ENCODE results near the gene FAM187B.

FAM187B gene

GRCh38 chr19:35216833-35217648 lies 11.5 kb downstream of the FAM187B start:
- no peak for ATAC-seq
- TF ChIP-seq, protein P1, sequence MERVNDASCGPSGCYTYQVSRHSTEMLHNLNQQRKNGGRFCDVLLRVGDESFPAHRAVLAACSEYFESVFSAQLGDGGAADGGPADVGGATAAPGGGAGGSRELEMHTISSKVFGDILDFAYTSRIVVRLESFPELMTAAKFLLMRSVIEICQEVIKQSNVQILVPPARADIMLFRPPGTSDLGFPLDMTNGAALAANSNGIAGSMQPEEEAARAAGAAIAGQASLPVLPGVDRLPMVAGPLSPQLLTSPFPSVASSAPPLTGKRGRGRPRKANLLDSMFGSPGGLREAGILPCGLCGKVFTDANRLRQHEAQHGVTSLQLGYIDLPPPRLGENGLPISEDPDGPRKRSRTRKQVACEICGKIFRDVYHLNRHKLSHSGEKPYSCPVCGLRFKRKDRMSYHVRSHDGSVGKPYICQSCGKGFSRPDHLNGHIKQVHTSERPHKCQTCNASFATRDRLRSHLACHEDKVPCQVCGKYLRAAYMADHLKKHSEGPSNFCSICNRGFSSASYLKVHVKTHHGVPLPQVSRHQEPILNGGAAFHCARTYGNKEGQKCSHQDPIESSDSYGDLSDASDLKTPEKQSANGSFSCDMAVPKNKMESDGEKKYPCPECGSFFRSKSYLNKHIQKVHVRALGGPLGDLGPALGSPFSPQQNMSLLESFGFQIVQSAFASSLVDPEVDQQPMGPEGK (CRISPR knock-in tag; IDR thresholded peaks at IDR 0.05; ENCODE audit: borderline replicate concordance): no peak
- TF ChIP-seq ARNTL (CRISPR knock-in tag; IDR thresholded peaks at IDR 0.05; ENCODE audit: borderline replicate concordance, low read depth): no peak
- TF ChIP-seq TCF4 (CRISPR knock-in tag; IDR thresholded peaks at IDR 0.05; ENCODE audit: borderline replicate concordance): no peak
- TF ChIP-seq RARB (CRISPR knock-in tag; IDR thresholded peaks at IDR 0.05): no peak
- TF ChIP-seq, protein P2, sequence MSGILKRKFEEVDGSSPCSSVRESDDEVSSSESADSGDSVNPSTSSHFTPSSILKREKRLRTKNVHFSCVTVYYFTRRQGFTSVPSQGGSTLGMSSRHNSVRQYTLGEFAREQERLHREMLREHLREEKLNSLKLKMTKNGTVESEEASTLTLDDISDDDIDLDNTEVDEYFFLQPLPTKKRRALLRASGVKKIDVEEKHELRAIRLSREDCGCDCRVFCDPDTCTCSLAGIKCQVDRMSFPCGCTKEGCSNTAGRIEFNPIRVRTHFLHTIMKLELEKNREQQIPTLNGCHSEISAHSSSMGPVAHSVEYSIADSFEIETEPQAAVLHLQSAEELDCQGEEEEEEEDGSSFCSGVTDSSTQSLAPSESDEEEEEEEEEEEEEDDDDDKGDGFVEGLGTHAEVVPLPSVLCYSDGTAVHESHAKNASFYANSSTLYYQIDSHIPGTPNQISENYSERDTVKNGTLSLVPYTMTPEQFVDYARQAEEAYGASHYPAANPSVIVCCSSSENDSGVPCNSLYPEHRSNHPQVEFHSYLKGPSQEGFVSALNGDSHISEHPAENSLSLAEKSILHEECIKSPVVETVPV (CRISPR knock-in tag; IDR thresholded peaks at IDR 0.05): no peak
- no peak for TF ChIP-seq ZNF565 (CRISPR knock-in tag; conservative IDR thresholded peaks at IDR 0.05; ENCODE audit: low read depth)
- TF ChIP-seq TOX (CRISPR knock-in tag; IDR thresholded peaks at IDR 0.05; ENCODE audit: borderline replicate concordance): no peak
- TF ChIP-seq PPARA (CRISPR knock-in tag; IDR thresholded peaks at IDR 0.05; ENCODE audit: borderline replicate concordance): no peak
- no peak for TF ChIP-seq OSR1 (CRISPR knock-in tag; IDR thresholded peaks at IDR 0.05)
- no peak for TF ChIP-seq ZNF70 (CRISPR knock-in tag; IDR thresholded peaks at IDR 0.05)
- no peak for TF ChIP-seq CSDC2 (CRISPR knock-in tag; IDR thresholded peaks at IDR 0.05)
- no peak for TF ChIP-seq ZNF8 (CRISPR knock-in tag; IDR thresholded peaks at IDR 0.05)
- TF ChIP-seq TSHZ2 (CRISPR knock-in tag; IDR thresholded peaks at IDR 0.05): no peak
- TF ChIP-seq ZC3H10 (CRISPR knock-in tag; IDR thresholded peaks at IDR 0.05): no peak
- no peak for TF ChIP-seq ESRRG (CRISPR knock-in tag; IDR thresholded peaks at IDR 0.05)
- no peak for TF ChIP-seq ISL1 (CRISPR knock-in tag; IDR thresholded peaks at IDR 0.05)
- no peak for TF ChIP-seq ZFP30 (CRISPR knock-in tag; IDR thresholded peaks at IDR 0.05)
- TF ChIP-seq GLIS3 (CRISPR knock-in tag; IDR thresholded peaks at IDR 0.05): no peak
- TF ChIP-seq, protein P3, sequence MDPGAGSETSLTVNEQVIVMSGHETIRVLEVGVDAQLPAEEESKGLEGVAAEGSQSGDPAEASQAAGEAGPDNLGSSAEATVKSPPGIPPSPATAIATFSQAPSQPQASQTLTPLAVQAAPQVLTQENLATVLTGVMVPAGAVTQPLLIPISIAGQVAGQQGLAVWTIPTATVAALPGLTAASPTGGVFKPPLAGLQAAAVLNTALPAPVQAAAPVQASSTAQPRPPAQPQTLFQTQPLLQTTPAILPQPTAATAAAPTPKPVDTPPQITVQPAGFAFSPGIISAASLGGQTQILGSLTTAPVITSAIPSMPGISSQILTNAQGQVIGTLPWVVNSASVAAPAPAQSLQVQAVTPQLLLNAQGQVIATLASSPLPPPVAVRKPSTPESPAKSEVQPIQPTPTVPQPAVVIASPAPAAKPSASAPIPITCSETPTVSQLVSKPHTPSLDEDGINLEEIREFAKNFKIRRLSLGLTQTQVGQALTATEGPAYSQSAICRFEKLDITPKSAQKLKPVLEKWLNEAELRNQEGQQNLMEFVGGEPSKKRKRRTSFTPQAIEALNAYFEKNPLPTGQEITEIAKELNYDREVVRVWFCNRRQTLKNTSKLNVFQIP (CRISPR knock-in tag; IDR thresholded peaks at IDR 0.05; ENCODE audit: borderline replicate concordance, low read depth): no peak
- no peak for TF ChIP-seq BACH2 (CRISPR knock-in tag; IDR thresholded peaks at IDR 0.05; ENCODE audit: borderline replicate concordance)

DNA sequence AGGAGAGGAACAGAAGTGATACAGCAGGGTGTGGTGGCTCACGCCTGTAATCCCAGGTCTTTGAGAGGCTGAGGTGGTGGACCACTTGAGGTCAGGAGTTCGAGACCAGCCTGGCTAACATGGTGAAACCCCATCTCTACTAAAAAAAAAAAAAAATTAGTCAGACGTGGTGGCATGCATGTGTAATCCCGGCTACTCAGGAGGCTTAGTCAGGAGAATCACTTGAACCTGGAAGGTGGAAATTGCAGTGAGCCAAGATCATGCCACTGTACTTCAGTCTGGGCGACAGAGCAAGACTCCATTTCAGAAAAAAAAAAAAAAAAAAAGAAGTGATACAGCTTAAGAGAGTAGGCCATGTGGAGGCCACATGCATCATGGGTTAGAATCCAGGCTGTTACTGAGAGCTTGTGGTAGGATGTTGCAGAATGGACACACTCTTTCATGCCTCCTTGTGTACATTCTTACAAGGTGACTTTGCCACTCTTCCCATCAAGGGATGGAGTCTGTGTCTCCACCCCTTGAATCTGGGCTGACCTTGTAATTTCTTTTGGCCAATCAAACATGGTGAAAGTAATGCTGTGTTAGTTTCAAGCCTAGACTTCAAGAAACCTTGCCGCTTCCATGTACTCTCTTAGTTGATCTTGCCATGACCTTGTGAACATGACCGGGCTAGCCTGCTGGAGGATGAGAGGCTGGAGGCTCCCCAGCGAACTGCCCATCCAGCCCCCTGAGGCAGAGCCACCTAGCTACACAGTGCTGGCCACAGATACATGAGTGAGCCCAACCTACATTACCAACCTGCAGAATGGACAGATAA lies 12.3 kb downstream of the FAM187B start:
- ATAC-seq: no peak
- TF ChIP-seq ESRRG (CRISPR knock-in tag; IDR thresholded peaks at IDR 0.05): no peak

DNA sequence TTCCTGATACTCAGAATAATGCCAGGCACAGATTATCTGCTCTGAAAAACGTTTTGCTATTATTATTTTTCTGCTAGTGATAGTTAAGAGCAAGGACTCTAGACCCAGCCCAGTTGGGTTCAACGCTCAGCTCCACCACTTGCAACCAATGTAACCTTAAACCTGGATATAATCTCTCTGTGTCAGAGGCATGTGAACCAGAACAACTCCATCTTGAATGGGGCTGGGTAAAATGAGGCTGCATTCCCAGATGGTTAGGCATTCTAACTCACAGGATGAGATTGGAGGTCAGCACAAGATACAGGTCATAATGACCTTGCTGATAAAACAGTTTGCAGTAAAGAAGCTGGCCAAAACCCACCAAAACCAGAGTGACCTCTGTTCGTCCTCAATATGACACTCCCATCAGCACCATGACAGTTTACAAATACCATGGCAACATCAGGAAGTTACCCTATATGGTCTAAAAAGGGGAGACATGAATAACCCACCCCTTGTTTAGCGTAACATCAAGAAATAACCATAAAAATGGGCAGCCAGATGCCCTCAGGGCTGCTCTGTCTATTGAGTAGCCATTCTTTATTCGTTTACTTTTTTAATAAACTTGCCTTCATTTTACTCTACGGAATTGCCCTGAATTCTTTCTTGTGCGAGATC lies 13.6 kb downstream of the FAM187B start:
- TF ChIP-seq GLIS3 (CRISPR knock-in tag; IDR thresholded peaks at IDR 0.05) (no peak), OSR1 (CRISPR knock-in tag; IDR thresholded peaks at IDR 0.05) (no peak)
- no peak for ATAC-seq

Data from SK-N-SH treated with all-trans-retinoic acid at 6 μM for 48 hours (cell line).